ENCODE results near the gene ALG12. TPM values are rescaled to one million over a fixed set of nuclear protein-coding genes. Genes with fewer than 3 reads are reported as not detected.

Gene ALG12
- total and polyA plus RNA-seq, 2 of the 13 experiments (the other 11 are each of a cell fraction or from before 2014, with no cell fraction given) = 7.8 to 15.8 TPM

DNA sequence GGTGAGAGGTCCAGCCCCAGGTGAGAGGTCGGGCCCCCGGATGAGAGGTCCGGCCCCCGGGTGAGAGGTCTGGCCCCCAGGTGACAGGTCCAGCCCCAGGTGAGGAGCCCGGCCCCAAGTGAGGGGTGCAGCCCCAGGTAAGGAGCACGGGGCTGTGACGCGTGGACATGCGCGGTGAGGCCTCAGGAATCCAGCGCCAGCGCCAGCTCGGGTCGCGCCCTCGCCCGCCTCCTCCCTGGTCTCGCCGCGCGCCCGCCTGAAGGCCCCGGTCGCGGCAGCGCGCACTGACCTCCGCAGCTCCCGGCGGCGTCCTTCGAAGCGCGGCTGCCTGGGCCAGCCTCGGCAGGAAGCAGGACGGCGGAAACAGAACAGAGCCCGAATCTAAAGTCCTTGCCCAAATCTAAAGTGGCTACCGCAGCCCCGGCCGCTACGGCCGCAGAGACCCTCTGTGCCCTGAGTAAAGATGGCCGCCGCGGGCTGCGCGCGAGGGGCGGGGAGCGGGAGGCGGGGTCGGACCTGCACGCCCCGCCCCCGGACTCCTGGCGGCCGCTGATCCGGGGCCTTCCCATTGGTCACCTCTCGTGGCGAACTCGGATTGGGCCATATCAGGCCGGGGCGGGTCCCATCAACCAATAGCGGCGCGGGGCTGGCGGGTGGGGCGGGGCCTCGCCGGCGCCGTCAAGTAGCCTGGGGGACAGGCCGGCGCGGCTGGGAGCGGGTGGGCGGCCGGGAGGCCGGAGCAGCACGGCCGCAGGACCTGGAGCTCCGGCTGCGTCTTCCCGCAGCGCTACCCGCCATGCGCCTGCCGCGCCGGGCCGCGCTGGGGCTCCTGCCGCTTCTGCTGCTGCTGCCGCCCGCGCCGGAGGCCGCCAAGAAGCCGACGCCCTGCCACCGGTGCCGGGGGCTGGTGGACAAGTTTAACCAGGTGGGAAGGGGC is at the start of gene ALG12, which contains the start of gene CRELD2 (continued):
- no peak for TF ChIP-seq AFF4 (CRISPR knock-in tag; IDR thresholded peaks at IDR 0.05)
- TF ChIP-seq ZFAT (CRISPR knock-in tag; conservative IDR thresholded peaks at IDR 0.05) = no peak
- 0 out of 2 replicates have a peak, but pooled peaks have one; percentile 44 for TF ChIP-seq GLI4 (CRISPR knock-in tag; IDR thresholded peaks at IDR 0.05; ENCODE audit: borderline replicate concordance)
- 0 out of 2 replicates have a peak, but pooled peaks have one; percentile 39 for TF ChIP-seq STAT6 (CRISPR knock-in tag; IDR thresholded peaks at IDR 0.05; ENCODE audit: borderline replicate concordance)
- TF ChIP-seq, protein P1, sequence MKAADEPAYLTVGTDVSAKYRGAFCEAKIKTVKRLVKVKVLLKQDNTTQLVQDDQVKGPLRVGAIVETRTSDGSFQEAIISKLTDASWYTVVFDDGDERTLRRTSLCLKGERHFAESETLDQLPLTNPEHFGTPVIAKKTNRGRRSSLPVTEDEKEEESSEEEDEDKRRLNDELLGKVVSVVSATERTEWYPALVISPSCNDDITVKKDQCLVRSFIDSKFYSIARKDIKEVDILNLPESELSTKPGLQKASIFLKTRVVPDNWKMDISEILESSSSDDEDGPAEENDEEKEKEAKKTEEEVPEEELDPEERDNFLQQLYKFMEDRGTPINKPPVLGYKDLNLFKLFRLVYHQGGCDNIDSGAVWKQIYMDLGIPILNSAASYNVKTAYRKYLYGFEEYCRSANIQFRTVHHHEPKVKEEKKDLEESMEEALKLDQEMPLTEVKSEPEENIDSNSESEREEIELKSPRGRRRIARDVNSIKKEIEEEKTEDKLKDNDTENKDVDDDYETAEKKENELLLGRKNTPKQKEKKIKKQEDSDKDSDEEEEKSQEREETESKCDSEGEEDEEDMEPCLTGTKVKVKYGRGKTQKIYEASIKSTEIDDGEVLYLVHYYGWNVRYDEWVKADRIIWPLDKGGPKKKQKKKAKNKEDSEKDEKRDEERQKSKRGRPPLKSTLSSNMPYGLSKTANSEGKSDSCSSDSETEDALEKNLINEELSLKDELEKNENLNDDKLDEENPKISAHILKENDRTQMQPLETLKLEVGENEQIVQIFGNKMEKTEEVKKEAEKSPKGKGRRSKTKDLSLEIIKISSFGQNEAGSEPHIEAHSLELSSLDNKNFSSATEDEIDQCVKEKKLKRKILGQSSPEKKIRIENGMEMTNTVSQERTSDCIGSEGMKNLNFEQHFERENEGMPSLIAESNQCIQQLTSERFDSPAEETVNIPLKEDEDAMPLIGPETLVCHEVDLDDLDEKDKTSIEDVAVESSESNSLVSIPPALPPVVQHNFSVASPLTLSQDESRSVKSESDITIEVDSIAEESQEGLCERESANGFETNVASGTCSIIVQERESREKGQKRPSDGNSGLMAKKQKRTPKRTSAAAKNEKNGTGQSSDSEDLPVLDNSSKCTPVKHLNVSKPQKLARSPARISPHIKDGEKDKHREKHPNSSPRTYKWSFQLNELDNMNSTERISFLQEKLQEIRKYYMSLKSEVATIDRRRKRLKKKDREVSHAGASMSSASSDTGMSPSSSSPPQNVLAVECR (CRISPR knock-in tag; IDR thresholded peaks at IDR 0.05; ENCODE audit: borderline replicate concordance) = peak; percentile 92
- no peak for TF ChIP-seq MBD4 (IDR thresholded peaks at IDR 0.05; ENCODE audit: borderline replicate concordance, low read length)
- TF ChIP-seq ZBTB1 (CRISPR knock-in tag; IDR thresholded peaks at IDR 0.05; ENCODE audit: borderline replicate concordance) = no peak
- TF ChIP-seq FUBP1 (CRISPR knock-in tag; IDR thresholded peaks at IDR 0.05; ENCODE audit: borderline replicate concordance) = no peak
- no peak for TF ChIP-seq ZNF510 (CRISPR knock-in tag; IDR thresholded peaks at IDR 0.05; ENCODE audit: low read depth)
- no peak for TF ChIP-seq ZSCAN12 (CRISPR knock-in tag; IDR thresholded peaks at IDR 0.05)
- no peak for TF ChIP-seq SKIL (CRISPR knock-in tag; IDR thresholded peaks at IDR 0.05; ENCODE audit: borderline replicate concordance)
